ENCODE results near the gene GRID2IP.
A peak's percentile ranks its signal among the peaks of the same experiment; 100 is the strongest.
"Not testable (repeated sequence)": the region's sequence is repeated elsewhere in the genome, so short reads cannot be mapped to it uniquely, and the experiment has no call there.

The GRID2IP gene

GRCh38 chr7:6460303-6460702, 91.0 kb downstream of the GRID2IP start:
- H3K4me1 Mint-ChIP-seq: no peaks in the 10 kb centered on the region
- H3K27ac Mint-ChIP-seq: no peak overlapping the region
- H3K4me3 Mint-ChIP-seq: no peak overlapping the region
- H3K9me3 Mint-ChIP-seq: no peaks in the 10 kb centered on the region
- H3K27me3 Mint-ChIP-seq: no peaks in the 10 kb centered on the region
- DNase-seq (no peak), ATAC-seq (no peak)

DNA sequence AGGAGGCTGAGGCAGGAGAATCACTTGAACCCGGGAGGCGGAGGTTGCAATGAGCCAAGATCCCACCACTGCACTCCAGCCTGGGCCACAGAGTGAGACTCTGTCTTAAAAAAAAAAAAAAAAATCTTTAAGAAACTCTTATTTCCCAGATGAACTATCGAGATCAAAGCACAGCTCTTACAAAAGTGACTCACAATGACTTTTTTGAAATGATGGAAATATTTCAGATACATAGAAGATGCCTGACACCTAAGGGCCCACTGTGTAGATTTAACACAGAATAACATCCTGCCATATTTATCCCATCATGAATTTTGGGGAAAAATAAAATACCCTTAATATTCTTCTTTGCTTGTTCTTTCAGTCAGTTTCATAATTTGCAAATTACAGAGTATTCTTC, 92.6 kb downstream of the GRID2IP start:
- not testable (repeated sequence) for H3K27ac Mint-ChIP-seq, DNase-seq, H3K4me3 Mint-ChIP-seq, H3K27me3 Mint-ChIP-seq, ATAC-seq, H3K4me1 Mint-ChIP-seq, H3K9me3 Mint-ChIP-seq

DNA sequence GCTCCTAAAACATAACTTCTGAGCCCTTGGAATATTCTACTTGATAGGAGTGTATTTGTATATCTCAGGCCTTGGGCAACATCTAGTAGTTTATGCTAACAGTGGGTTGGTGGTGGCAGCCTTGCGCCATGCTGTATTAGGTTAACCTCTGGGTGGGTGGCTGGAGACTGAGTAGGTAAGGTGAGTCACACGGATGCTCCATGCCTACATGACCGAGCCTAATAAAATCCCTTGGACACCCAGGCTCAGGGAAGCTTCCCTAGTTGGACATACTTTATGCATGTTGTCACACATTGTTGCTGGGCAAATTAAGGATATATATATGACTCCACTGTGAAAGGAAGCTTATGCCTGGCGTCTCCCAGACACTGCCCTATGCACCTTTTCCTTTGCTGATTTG, 97.5 kb downstream of the GRID2IP start:
- H3K4me1 Mint-ChIP-seq: peaks cover 6% of the 10 kb centered on the region
- ATAC-seq (no peak), DNase-seq (no peak)
- H3K9me3 Mint-ChIP-seq: no peaks in the 10 kb centered on the region
- no peak overlapping the region for H3K4me3 Mint-ChIP-seq
- H3K27ac Mint-ChIP-seq: no peak overlapping the region
- no peaks in the 10 kb centered on the region for H3K27me3 Mint-ChIP-seq

- DNase-seq: no peak
- H3K4me1 Mint-ChIP-seq: peaks cover 15% of the 10 kb centered on the region
- no peaks in the 10 kb centered on the region for H3K27me3 Mint-ChIP-seq
- H3K27ac Mint-ChIP-seq: no peak overlapping the region
- no peak for ATAC-seq
- no peak overlapping the region for H3K4me3 Mint-ChIP-seq
- H3K9me3 Mint-ChIP-seq: no peaks in the 10 kb centered on the region
These were observed 100.0 kb downstream of the GRID2IP start for GRCh38 chr7:6451224-6451705.

DNA sequence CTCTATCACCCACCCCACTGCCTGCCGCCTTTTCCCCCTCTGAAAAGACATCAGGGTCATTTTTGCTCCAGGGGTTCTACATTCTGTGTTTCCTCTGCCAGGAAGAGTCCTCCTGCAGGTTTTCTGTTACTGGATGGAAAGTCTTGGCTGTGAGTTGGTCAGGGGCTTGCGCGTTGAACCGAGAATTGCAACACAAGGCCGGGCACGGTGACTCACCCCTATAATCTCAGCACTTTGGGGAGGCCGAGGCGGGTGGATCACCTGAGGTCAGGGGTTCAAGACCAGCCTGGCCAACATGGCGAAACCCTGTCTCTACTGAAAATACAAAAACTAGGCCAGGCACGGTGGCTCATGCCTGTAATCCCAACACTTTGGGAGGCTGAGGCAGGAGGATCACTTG, 100.7 kb downstream of the GRID2IP start:
- H3K27me3 Mint-ChIP-seq, H3K27ac Mint-ChIP-seq, ATAC-seq, DNase-seq, H3K9me3 Mint-ChIP-seq: not testable (repeated sequence)
- Mint-ChIP-seq H3K4me3 (peak overlapping the region in 1 of 2 donors; percentile 37), H3K4me1 (peaks cover 21% of the 10 kb centered on the region)

- H3K4me1 Mint-ChIP-seq: peaks cover 28% of the 10 kb centered on the region
- H3K27me3 Mint-ChIP-seq, H3K4me3 Mint-ChIP-seq, H3K27ac Mint-ChIP-seq, H3K9me3 Mint-ChIP-seq, DNase-seq, ATAC-seq: not testable (repeated sequence)
These were observed 101.4 kb downstream of the GRID2IP start for GRCh38 chr7:6449884-6450283.

DNA sequence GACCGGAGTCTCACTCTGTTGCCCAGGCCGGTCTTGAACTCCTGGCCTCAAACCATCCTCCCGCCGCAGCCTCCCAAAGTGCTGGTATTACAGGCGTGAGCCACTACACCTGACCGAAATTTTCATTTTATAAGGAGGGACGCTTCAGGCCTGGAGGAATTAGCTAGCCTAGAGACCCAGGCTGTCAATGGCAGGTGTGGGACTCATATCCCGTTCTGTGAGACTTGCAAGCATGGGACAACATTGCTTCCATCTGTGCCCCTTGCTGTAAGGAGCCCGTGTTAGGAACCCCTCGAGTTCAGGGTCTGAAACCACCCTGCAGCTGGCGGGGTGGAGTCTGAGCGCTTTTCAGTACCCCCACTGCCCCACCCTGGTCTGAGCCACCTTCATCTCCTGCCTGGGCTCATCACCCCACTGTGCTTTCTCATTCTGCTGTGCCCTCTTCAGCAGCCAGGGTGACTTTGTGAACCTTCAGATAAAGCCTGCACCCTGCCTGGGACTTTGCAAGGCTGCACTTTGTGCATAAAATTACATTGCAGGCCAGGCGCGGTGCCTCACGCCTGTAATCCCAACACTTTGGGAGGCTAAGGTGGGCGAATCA, 102.2 kb downstream of the GRID2IP start:
- Mint-ChIP-seq H3K9me3 (no peaks in the 10 kb centered on the region), H3K4me1 (peaks cover 36% of the 10 kb centered on the region), H3K27me3 (no peaks in the 10 kb centered on the region), H3K27ac (peak overlapping the region in 1 of 2 donors; percentile 74), H3K4me3 (peak overlapping the region; percentile 58 to 66)
- ATAC-seq (no peak), DNase-seq (no peak)

- ATAC-seq (peak; percentile 93), DNase-seq (peak; percentile 95 to 97)
- Mint-ChIP-seq H3K4me1 (peaks cover 44% of the 10 kb centered on the region), H3K9me3 (no peaks in the 10 kb centered on the region), H3K27ac (peak within 1 kb of the TSS; percentile 97 to 98), H3K27me3 (no peaks in the 10 kb centered on the region), H3K4me3 (peak within 1 kb of the TSS; percentile 94 to 96)
These were observed 103.6 kb downstream of the GRID2IP start, which contains the start of gene DAGLB for GRCh38 chr7:6447581-6448199. TSS of gene DAGLB (minus strand) at chr7:6447954. CDS start at chr7:6447842, 112 bp downstream.
